Anterior cingulate cortex (tissue), 58 donors: ENCODE measurements around the gene LAMTOR3.
A peak's percentile ranks its signal among the peaks of the same experiment; 100 is the strongest.

Source experiments
- DNase-seq, 58 donors: peaks; one replicate each; lab custom pipeline; 2025; lab: John Stamatoyannopoulos, UW

LAMTOR3 gene, protein sequence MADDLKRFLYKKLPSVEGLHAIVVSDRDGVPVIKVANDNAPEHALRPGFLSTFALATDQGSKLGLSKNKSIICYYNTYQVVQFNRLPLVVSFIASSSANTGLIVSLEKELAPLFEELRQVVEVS

DNA sequence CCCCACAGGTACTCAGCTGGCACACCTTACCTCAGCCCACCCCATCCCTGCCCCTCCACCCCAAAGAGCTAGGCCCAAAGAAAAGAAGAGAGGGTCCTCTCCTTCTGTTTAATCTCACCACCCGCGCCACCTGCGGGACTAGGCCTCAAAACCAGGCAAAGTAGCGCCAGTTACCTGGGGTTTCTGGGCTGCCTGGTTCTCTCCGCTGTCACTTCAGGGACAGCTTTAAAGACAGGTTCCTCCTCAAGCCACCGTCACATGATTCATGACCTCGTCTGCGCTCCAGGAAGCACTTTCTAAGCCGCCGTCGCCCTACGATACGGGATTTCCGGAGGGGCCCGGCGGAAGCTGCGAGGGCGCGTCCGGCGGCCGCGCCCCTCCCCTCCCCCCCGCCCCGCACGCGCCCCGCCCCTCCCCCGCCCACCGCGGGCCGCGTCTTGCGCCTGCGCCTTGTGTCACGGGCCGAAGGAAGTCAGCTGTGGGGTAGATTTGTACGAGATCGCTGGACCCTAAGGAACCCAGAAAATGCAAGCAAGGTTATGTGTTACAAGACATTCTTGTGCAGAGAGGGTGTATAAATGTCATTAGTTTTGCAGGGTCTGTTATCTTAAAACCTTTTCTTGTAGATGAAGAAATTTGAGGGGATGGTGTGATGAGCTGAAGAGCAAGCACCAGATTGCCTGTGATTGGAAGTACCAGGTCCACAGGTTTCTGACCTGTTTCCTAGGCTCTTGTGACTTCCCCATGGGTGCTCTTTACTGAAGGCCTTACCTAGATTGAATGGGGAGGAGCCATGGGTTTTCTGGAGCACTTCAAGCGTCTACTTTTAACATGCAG, at the start of gene LAMTOR3:
Gene LAMTOR3, minus strand, starts transcription at position 267 of the 837 bp plus-strand sequence. CDS start 464 bp downstream, outside the sequence.
- peak; percentile 36 to 92 (median 86) for DNase-seq

DNA sequence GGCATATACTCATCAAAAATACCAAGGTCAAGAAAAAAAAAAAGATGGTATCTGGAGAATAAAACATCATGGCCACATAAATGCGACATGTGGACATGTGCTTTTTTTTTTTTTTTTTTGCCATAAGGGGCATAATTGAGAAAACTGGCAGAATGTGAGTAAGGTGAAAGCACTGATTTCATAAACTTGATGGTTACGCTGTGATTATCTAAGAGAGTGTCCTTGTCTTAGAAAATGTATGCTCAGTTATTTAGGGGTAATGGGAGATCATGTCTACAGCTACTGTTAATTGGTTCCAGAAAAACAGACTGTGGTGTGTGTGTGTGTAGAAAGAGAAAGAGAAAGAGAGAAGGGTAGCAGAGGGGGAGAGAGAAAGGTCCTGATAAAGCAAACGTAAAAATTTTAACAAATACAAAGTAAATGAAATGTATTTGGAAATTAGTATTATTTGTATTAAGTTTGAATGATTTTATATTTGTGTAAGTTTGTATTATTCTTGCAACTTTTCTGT, 44.1 kb upstream of the LAMTOR3 start:
- no peak for DNase-seq

DNA sequence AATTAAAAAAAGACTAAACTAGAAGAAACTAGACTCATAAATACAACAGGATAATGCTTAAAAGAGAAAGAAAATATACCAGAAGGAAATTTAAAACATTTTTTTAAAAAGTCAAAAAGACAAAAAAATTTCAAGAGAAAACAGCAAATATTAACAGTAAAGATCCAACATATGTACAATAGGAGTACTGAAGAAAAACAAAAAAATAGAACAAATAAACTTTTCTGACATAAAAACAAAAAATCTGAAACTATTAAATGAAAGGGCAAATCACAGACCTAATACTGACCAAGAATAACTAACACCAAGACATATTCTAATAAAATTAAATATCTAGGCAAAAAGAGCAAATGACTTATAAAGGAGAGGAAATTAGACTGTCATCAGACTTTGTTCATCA, 40.7 kb upstream of the LAMTOR3 start:
- no peak for DNase-seq

DNA sequence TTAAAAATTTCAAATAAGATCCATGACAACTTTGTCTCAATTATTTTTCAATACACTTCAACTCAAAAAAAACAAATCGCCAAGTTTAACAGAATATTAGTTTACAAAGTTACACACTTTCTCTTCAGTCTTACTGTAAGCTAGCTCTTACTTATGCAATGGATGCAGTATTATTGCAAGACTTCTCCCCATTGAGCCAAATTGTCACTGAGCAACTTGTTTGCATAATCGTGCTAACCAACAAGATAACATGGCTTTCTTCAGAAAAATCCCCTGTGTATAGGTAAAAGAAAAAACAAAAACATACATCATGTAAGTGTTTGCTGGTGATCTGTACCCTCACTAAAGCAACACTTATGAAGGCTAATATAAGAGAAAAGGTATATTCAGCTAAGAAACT, 33.3 kb upstream of the LAMTOR3 start:
- no peak for DNase-seq

DNA sequence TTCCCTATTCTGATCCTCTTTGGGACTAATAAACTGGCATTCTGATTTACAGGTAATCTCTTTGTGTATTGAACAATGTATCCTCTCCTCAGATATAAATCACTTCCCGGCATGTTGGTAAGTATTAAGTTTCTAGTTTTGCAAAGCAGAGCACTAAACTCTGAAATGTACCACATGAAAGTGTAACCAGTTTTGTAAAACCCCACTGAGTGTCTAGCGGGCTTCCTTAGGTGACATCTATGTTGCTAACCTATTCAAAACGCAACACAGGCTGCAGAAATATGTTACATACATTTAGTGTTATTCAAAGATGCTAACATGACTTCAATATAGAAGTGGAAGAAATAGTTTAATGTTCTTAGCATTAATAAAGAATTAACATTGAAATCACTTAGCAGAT, 26.9 kb upstream of the LAMTOR3 start:
- DNase-seq = no peak

DNA sequence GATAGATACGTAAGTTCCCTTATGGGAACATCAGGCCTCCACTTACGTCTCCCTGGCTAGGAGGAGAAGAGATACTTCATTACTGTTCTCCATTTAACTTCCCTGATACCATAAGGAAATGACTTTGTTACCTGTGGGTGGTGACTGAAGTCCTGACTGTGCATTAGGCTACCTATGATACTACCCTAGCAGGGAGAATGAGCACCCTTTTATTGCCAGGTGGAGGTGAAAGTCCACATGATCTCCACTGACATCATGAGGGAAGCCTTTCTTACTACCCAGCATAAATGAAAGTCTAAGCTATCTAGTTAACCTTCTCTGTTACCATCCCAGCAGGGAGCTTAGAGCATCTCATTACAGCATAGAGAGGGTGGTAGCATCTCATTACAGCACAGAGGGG, 24.4 kb upstream of the LAMTOR3 start:
- no peak for DNase-seq

DNA sequence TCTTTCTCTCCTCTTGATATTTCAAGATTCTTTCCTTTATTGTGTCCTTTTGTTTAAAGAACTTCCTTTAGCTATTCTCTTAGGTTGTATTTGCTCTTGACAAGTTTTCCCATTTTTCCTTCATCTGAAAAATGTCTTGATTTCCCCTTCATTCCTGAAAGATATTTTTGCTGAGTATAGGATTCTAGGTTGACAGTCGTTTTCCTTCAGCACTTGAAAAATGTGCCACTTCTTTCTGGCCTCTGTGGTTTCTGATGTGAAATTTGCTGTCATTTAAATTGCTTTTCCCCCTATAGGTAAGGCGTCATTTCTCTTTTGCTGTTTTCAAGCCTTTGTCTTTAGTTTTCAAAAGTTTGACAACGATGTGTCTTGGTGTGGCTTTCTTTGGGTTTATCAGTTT, 23.3 kb upstream of the LAMTOR3 start:
- no peak for DNase-seq

DNA sequence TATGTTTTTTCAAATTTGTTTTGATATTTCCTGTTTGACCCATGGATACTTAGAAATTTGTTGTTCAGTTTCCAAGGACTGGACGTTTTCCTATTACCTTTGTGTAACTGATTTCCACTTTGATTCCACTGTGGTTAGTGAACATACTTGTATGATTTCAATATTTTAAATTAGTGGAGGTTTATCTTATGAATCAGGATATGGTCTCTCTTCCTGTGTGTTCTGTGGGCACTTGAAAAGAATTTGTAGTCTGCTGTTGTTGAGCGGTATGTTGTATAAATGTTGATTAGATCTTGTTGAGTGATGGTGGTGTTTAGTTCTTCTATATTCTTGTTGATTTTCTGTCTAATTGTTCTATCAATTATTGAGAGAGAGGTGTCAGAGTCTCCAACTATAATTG, 21.2 kb upstream of the LAMTOR3 start:
- DNase-seq = no peak

DNA sequence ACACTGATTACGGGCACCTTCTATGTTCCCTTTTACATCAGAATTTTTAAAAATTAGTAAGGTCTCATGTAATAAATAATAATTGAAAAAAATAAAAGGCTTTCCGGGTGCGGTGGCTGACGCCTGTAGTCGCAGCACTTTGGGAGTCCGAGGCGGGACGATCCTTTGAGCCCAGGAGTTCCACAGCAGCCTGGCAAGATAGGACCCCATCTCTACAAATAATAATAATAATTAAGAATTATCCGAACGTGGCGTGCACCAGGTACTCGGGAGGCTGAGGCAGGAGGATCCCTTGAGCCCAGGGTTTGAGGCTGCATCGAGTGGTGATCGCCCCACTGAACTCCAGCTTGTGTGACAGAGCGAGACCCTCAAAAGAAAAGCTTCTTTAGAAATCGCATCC, 771 bp upstream of the LAMTOR3 start:
- DNase-seq = peak in 4 of 58 donors; percentile 0 to 29 (median 13)

DNA sequence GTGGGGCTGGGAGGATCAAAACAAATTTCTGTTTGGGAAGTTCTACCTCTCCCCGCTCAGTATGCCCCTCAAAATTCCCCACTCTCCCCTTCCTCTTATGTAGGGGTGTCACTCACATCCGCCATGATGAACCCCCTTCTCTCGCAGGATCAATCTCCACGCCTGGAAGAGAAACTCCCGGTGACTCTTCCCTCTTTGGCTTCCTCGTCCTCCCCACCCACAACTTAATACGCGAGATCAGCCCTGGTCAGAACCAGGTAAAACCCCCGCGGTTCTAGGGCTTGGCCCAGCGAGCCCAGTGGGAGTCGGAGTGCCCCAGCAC, 427 bp downstream of the LAMTOR3 start:
- peak in 2 of 58 donors; percentile 37 to 51 for DNase-seq

DNA sequence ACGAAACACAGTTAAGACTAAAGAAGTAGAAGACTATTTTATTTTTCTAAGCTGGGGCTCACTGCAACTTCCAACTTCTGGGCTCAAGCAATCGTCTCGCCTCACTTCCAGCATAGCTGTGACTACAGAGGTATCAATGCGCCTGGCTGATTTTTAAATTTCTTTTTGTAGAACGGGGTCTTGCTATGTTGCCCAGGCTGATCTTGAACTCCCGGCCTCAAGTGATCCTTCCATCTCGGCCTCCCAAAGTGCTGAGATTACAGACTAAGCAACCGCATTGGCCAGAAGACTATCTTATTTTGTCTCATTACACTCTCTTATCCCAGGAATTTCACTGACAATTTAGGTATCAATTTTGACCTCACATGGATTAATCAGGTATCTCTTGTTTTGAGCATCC, 1.2 kb downstream of the LAMTOR3 start:
- no peak for DNase-seq

DNA sequence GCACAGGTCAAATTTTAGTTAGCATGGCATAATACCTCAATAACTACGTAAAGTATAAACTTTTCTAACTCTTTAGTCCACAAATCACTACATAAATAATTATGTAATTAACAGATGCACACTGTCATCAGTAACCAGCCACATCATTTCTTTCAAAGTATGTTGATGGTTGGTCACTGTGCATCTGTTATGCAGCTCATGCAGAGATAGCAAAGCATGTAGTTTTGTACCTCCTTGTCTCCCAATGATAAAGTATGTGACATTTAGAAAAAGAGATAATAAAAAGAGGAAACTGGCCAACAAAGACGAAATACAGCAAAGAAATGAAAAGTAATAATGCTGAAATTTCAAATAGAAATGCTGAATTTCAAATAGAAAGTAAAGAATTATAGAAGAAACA, 2.9 kb downstream of the LAMTOR3 start:
- DNase-seq = no peak

DNA sequence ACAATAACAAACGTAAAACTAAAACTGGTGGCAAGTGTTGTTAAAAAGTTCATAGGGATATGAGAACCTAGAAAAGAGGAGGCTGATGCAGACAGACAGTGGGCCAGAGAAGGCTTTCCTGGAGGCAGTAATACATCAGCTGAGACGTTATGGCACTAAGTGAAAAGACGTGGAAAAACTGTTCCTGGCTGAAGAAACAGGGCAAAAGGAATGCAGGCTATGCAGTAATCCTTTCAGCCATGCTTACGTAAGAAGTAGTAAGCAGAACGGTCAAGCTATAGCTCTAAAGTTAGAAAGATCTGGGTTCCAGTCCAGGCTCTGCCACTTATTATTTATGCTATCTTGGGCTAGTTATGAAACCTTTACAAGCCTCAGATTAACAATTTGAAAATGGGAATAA, 6.4 kb downstream of the LAMTOR3 start:
- DNase-seq = no peak

DNA sequence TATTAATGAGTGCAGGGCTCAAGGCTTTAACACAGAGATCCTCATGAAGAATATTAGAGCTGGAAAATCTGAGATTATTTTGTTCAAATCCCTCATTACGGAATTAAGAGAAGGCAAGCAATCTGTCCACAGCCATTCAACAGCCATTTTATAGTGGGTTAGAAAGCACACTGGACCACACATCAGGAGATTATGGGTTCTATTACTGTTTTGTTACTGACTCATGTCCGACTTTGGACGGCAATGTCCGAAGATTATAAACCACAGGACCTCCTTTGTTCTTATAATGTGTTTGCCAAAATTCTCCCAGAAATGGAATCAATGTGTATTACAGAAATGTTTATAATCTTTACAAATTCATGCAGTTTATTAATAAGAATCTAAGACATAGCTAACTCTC, 8.1 kb downstream of the LAMTOR3 start:
- DNase-seq = no peak

DNA sequence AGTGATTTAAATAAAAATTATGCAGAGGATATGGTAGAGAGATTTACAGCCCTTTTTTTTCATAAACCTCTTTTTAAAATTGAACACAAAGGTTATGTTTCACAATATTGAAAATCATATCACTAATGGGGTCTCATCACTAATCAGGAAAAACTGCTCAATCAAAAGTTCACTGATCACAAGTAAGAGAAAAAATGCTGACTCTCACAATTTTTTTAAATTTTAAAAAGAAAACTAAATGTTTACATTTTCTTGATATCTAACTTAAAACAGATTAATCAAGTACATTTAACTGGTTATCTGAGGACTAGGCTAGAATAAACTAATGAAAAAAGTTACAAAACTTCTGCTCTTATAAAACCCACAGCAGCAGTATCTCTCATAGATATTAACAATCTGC, 8.5 kb downstream of the LAMTOR3 start:
- no peak for DNase-seq

DNA sequence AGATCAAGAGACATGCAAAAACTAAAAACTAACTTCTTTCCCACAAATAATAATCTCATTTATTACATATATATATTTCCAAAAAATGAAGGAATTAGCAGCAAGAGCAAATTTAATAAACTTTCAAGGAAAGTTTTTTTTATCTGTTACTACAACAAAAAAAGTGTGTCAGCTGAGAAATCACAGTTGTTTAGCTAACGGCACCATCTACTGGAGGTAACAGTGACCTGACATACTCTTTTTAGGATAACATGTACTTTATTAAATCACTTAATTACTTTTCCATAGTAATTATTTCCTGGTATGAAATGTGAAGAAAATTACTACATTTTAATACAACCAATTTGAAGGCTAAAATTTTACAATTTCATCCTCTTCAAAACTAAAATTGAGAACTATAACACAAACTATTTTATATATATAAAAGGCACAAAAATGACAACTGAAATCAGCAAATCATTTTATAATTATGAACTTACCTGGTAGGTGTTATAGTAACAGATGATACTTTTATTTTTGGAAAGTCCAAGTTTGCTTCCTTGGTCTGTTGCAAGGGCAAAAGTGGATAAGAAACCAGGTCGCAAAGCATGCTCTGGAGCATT, 9.1 kb downstream of the LAMTOR3 start:
- no peak for DNase-seq

DNA sequence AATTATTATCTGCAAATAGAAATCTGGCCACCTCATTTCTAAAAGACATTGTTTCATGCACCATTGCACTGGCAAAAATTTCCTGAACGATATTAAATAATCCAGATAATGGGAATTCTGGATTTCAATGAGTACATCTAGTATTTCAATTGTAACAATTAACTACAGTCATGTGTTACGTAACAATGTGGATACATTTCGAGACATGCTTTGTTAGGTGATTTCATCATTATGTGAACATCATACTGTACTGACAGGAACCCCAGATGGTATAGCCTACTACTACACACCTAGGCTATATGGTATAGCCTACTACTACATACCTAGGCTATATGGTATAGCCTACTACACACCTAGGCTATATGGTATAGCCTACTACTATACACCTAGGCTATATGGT, 14.8 kb downstream of the LAMTOR3 start:
- DNase-seq = no peak

DNA sequence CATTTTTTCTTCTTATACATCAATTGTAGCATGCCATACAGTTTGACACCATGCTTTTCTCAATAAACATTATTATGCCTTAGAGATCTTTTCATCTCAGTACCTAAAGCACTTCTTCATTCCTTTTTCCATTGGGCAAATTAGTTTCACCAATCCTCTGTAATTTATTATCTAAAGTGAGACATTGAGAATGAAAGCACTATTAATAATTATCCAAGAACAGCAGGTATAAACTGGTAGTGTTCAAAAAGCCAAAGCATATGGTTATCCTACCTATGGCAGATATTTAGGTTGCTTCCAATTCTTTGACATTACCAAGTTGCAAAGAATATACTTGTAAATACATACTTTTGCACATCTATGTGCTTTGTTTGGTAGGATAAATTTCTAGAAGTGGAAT, 15.6 kb downstream of the LAMTOR3 start:
- no peak for DNase-seq

DNA sequence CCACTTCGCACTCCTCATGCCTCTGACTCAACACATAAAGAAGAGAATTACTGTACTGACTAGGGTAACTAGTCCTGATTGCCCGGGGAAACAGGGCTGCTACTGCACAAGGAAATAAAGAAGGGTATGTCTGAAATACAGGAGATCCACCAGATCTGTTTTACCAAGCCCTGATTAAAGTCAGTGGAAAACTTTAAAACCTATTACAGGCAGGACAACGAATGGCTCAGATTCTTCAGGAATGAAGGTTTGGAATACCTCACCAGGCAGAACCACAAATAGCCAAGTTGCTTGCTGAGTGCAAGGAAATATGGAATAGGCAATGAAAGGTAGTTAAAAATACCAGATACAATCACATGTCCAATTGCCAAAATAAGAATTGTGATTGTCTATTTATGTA, 17.3 kb downstream of the LAMTOR3 start:
- DNase-seq = no peak

DNA sequence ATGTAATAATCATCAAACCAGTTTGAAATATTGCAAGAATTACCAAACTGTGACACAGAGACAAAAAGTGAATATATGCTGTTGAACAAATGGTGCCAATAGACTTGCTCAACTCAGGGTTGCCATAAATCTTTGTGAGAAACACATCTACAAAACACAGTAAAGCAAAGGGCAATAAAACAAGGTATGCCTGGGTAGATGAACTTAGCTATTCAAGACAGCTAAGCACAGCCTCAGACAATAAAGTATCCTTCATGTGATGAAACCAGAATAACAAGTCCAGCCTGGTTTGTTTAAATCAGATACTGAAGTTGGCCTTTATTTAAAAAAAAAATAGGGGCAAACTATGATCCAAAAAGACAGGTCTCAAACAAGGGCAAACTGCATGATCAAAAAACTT, 19.2 kb downstream of the LAMTOR3 start:
- no peak for DNase-seq

DNA sequence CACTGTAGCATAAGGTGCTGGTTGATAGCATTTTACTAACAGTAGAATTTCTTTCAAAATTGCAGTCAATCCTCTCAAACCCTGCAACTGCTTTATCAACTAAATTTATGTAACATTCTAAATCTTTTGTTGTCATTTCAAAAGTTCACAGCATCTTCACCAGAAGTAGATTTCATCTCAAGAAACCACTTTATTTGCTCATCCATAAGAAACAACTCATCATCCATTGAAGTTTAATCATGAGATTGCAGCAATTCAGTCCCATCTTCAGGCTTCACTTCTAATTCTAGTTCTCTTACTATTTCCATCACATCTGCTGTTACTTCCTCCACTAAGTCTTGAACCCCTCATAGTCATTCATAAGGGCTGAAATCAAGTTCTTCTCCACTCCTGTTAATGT, 21.7 kb downstream of the LAMTOR3 start:
- no peak for DNase-seq

DNA sequence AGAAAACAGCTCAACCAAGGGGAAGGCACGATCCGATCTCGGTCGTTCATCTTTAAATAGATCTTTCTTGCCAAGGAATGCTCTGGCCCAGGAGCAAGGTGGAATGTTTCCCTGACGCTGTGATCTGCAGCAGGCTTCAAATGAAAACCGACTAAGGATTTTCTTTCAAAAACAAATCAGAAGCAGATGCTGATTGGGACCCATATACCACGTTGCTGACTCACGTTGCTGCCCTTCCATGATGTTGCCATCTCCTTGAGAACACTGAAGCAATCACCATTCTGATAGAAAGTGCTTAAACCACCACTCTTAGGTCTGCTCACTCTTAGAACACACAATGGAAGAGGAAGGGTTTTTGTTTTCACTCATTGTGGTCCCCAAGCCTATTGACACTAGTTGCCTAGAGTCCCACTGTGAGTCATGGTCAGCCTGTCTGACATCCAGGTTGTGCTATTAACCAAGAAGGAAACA, 26.1 kb downstream of the LAMTOR3 start:
- DNase-seq = no peak
